HFF-Myc (cell line): ENCODE measurements around the gene KHDRBS1.

Experiments used
- DNase-seq: peaks from one replicate; pipeline ENCODE4 v3.0.0-alpha.2; 2011; ENCODE audit warnings: low read depth; ENCODE audit errors: extremely low read depth
- H3K4me3 ChIP-seq: replicated peaks from 2 replicates; pipeline ENCODE4 v1.5.1; 2011; ENCODE audit warnings: low read depth, mild to moderate bottlenecking, control low read depth, low read length
- CTCF ChIP-seq: IDR thresholded peaks from 2 replicates; pipeline ENCODE4 v1.5.1; 2012; ENCODE audit warnings: mild to moderate bottlenecking, low read depth, low read length, control low read depth; ENCODE audit errors: missing control alignments

Gene KHDRBS1

GRCh38 chr1:32045772-32046171 is 32.1 kb downstream of the KHDRBS1 start:
- no peak for TF ChIP-seq CTCF
- DNase-seq: no peak
- no peak overlapping the region for H3K4me3 ChIP-seq

- no peak overlapping the region for H3K4me3 ChIP-seq
- DNase-seq: no peak
- no peak for TF ChIP-seq CTCF
Observed at GRCh38 chr1:32047701-32048100, 34.0 kb downstream of the KHDRBS1 start.

- H3K4me3 ChIP-seq: no peak overlapping the region
- no peak for TF ChIP-seq CTCF
Observed at GRCh38 chr1:32048440-32048839, 34.8 kb downstream of the KHDRBS1 start.

GRCh38 chr1:32051706-32052105 is 38.0 kb downstream of the KHDRBS1 start:
- TF ChIP-seq CTCF: no peak
- no peak for DNase-seq

More at GRCh38 chr1:32048440-32048839, 34.8 kb downstream of the KHDRBS1 start:
- no peak for DNase-seq

GRCh38 chr1:32052887-32053286 is 39.2 kb downstream of the KHDRBS1 start:
- TF ChIP-seq CTCF: no peak
- H3K4me3 ChIP-seq: no peak overlapping the region
- no peak for DNase-seq

More at GRCh38 chr1:32051706-32052105, 38.0 kb downstream of the KHDRBS1 start:
- no peak overlapping the region for H3K4me3 ChIP-seq

GRCh38 chr1:32055416-32055815 is 41.7 kb downstream of the KHDRBS1 start:
- DNase-seq: no peak
- H3K4me3 ChIP-seq: no peak overlapping the region
- no peak for TF ChIP-seq CTCF

- no peak for TF ChIP-seq CTCF
- no peak for DNase-seq
- H3K4me3 ChIP-seq: no peak overlapping the region
Observed at GRCh38 chr1:32056598-32056997, 42.9 kb downstream of the KHDRBS1 start.
